Transverse colon (tissue), 4 donors: ENCODE results near the gene UBIAD1. TPM values are rescaled to one million over a fixed set of nuclear protein-coding genes. Genes with fewer than 3 reads are reported as not detected.

ENCODE experiments used
- DNase-seq: peaks from one replicate; pipeline ENCODE4 v3.0.0-alpha.2; 2019
- H3K27ac ChIP-seq, 4 donors: fragments of 200-600 bp; sonication (generic); 2 replicates each; pipeline ENCODE4 v1.5.1; 2016 to 2018; ENCODE audit warnings: inconsistent platforms in 4 of 4
- H3K27me3 ChIP-seq: fragments of 200-600 bp; sonication (generic); 2 replicates; pipeline ENCODE4 v1.5.1; 2017; ENCODE audit warnings: inconsistent platforms
- H3K36me3 ChIP-seq, 4 donors: fragments of 200-600 bp; sonication (generic); 2 replicates each; pipeline ENCODE4 v1.5.1; 2017 to 2019; ENCODE audit warnings: inconsistent platforms in 4 of 4
- H3K4me1 ChIP-seq, 4 donors: fragments of 200-600 bp; sonication (generic); 2 replicates each; pipeline ENCODE4 v1.5.1; 2017 to 2020; ENCODE audit warnings: inconsistent platforms in 4 of 4
- H3K4me3 ChIP-seq, 4 donors: fragments of 200-600 bp; sonication (generic); 1 replicate in 1 of 4; 2 replicates in 3 of 4; pipeline versions ENCODE4 v1.5.1 to v1.6.1; 2017 to 2019; ENCODE audit warnings: inconsistent platforms in 4 of 4
- H3K9me3 ChIP-seq, 2 donors: fragments of 200-600 bp; sonication (generic); 2 replicates each; pipeline ENCODE4 v1.5.1; 2017 to 2019; ENCODE audit warnings: inconsistent platforms in 2 of 2
- CTCF ChIP-seq, 5 experiments: fragments of 200-600 bp in 3 of 5; fragments of 450-650 bp in 2 of 5; sonication (generic) in 3 of 5; IDR thresholded peaks; 1 replicate in 2 of 5; 2 replicates in 3 of 5; pipeline ENCODE4 v1.5.1; 2016 to 2017; ENCODE audit warnings: antibody characterized with exemption in 5 of 5, inconsistent platforms in 3 of 5, mild to moderate bottlenecking in 2 of 5, moderate library complexity in 1 of 5
- EP300 ChIP-seq: sonication (generic); formaldehyde crosslinking; IDR thresholded peaks from one replicate; pipeline ENCODE4 v1.6.1; 2017; ENCODE audit warnings: antibody characterized with exemption, low read depth
- POLR2A ChIP-seq: fragments of 450-650 bp; IDR thresholded peaks from one replicate; pipeline ENCODE4 v1.6.1; 2016; ENCODE audit warnings: antibody characterized with exemption, mild to moderate bottlenecking, moderate library complexity
- POLR2AphosphoS5 ChIP-seq, 3 donors: sonication (generic); formaldehyde crosslinking; IDR thresholded peaks; one replicate each; pipeline ENCODE4 v1.6.1; 2016; ENCODE audit warnings: antibody characterized with exemption in 3 of 3
- WGBS, 2 donors: methylation state at CpG; one replicate each; pipeline ENCODE4 v1.1.5; 2018; ENCODE audit warnings: low coverage in 1 of 2; 5-methylcytosine and 5-hydroxymethylcytosine counted together
- in situ Hi-C, 4 donors: fragments of 200-750 bp; cut with MboI; loops; one replicate each; pipeline versions ENCODE4 v1.15.0 to v1.15.1; 2017; ENCODE audit warnings: low sequenced_read_pairs in 3 of 4, low pct_ligation_motif_present in 1 of 4, low pct_unique_long_range_greater_than_20kb in 1 of 4
- intact Hi-C: fragments of 100-400 bp; cut with DNase I; formaldehyde crosslinking; loops from one replicate; pipeline ENCODE4 v1.15.1; 2023; ENCODE audit warnings: low total_unique reads
- total RNA-seq, 4 donors: library from RNA; depleted of rRNA; stranded (reverse); fragments of >200 nt; gene quantifications; one replicate each; pipeline ENCODE4 v1.1.0, GENCODE V29; 2016

The UBIAD1 gene
- 10 to 100 TPM in 2 of 4 donors, 1 to 10 TPM in 2; 8.6 to 12.3 (median 10.8) TPM for total RNA-seq

- Histone ChIP-seq H3K36me3 (no peaks in the 10 kb centered on the region), H3K4me3 (peak within 1 kb of the TSS; percentile 61 to 87 (median 72)), H3K4me1 (peaks cover 14 to 29% (median 27%) of the 10 kb centered on the region in 4 donors), H3K27ac (peak within 1 kb of the TSS; percentile 86 to 95 (median 92)), H3K9me3 (no peaks in the 10 kb centered on the region), H3K27me3 (no peaks in the 10 kb centered on the region)
- intact Hi-C loops, result no loop called here
- WGBS, 2 donors, result 1% methylated on average over 14 of the region's 64 CpGs; no CpG with 5 or more reads in 1 of the 2 donors
- TF ChIP-seq POLR2AphosphoS5 (IDR thresholded peaks at IDR 0.05), result peak; percentile 48 to 71 (median 66)
- no peak for TF ChIP-seq CTCF (IDR thresholded peaks at IDR 0.05)
- no peak for TF ChIP-seq EP300
- TF ChIP-seq POLR2A, result peak; percentile 75
- in situ Hi-C loops, result no loop called here
- DNase-seq, result peak; percentile 91
These were observed at the start of gene UBIAD1 for GRCh38 chr1:11272832-11273594. Gene UBIAD1 (plus strand): TSS chr1:11273198. CDS start chr1:11273532, 334 bp downstream.

- Histone ChIP-seq H3K27ac (no peak overlapping the region), H3K9me3 (no peaks in the 10 kb centered on the region), H3K4me3 (no peak overlapping the region), H3K36me3 (peaks cover 0 to 62% (median 27%) of the 10 kb centered on the region in 4 donors), H3K4me1 (no peaks in the 10 kb centered on the region), H3K27me3 (no peaks in the 10 kb centered on the region)
- intact Hi-C loops, result no loop called here
- 86 to 93% methylated on average over 9 to 10 of the region's 10 CpGs for WGBS, 2 donors
- in situ Hi-C loops, result loop anchor here in 2 of 4 donors (25.0 kb wide), 1 partner anchor 410 kb away; no protein-coding TSS in a partner anchor
- TF ChIP-seq POLR2A, result no peak
- TF ChIP-seq CTCF (IDR thresholded peaks at IDR 0.05), result no peak
- TF ChIP-seq POLR2AphosphoS5 (IDR thresholded peaks at IDR 0.05), result no peak
- TF ChIP-seq EP300, result no peak
- DNase-seq, result no peak
These were observed 45.6 kb upstream of the UBIAD1 start for GRCh38 chr1:11227106-11228077.

- DNase-seq, result no peak
- Histone ChIP-seq H3K27me3 (no peaks in the 10 kb centered on the region), H3K36me3 (peaks cover 0 to 65% (median 32%) of the 10 kb centered on the region in 4 donors), H3K4me1 (no peaks in the 10 kb centered on the region), H3K4me3 (no peak overlapping the region), H3K27ac (no peak overlapping the region), H3K9me3 (no peaks in the 10 kb centered on the region)
- TF ChIP-seq EP300 (no peak), POLR2A (no peak), POLR2AphosphoS5 (IDR thresholded peaks at IDR 0.05) (no peak), CTCF (IDR thresholded peaks at IDR 0.05) (no peak)
- in situ Hi-C loops (loop anchor here in 2 of 4 donors (25.0 kb wide), 1 partner anchor 408 kb away; no protein-coding TSS in a partner anchor), intact Hi-C loops (no loop called here)
- 76 to 83% methylated on average over 3 to 4 of the region's 4 CpGs for WGBS, 2 donors
These were observed 43.8 kb upstream of the UBIAD1 start for GRCh38 chr1:11229203-11229602.

- no peak for DNase-seq
- intact Hi-C loops (loop anchor here (1.0 kb wide), 1 partner anchor 19 kb away; no protein-coding TSS in a partner anchor), in situ Hi-C loops (loop anchor here in 3 of 4 donors (10.0 to 25.0 kb wide), 2 partner anchors 404 to 412 kb away; no protein-coding TSS in a partner anchor)
- WGBS, 2 donors, result 93 to 96% methylated on average over 2 of the region's 2 CpGs
- Histone ChIP-seq H3K36me3 (peaks cover 0 to 84% (median 38%) of the 10 kb centered on the region in 4 donors), H3K27me3 (no peaks in the 10 kb centered on the region), H3K27ac (no peak overlapping the region), H3K9me3 (no peaks in the 10 kb centered on the region), H3K4me3 (no peak overlapping the region), H3K4me1 (no peaks in the 10 kb centered on the region)
- TF ChIP-seq CTCF (IDR thresholded peaks at IDR 0.05) (no peak), POLR2A (no peak), POLR2AphosphoS5 (IDR thresholded peaks at IDR 0.05) (no peak), EP300 (no peak)
These were observed 39.8 kb upstream of the UBIAD1 start for GRCh38 chr1:11233208-11233607.
